HG03175 (cell line): ENCODE data around the gene STK17A.
A peak's percentile ranks its signal among the peaks of the same experiment; 100 is the strongest.
"Not testable (repeated sequence)": the region's sequence is repeated elsewhere in the genome, so short reads cannot be mapped to it uniquely, and the experiment has no call there.

Source experiments
- ATAC-seq: cut with Tn5 transposase; IDR thresholded peaks from one replicate; pipeline ENCODE4 v1.9.1; 2021; ENCODE audit warnings: mild to moderate bottlenecking, moderate library complexity; ENCODE audit not compliant: unreplicated experiment

The STK17A gene

GRCh38 chr7:43565786-43566185 is 17.1 kb upstream of the STK17A start:
- no peak for ATAC-seq

- ATAC-seq: no peak
These were observed 14.4 kb upstream of the STK17A start for GRCh38 chr7:43568529-43568928.

- peak; percentile 67 for ATAC-seq
These were observed 13.5 kb upstream of the STK17A start for GRCh38 chr7:43569424-43569823.

- ATAC-seq: no peak
These were observed 12.1 kb upstream of the STK17A start for GRCh38 chr7:43570688-43571365.

GRCh38 chr7:43572516-43573049 is 10.3 kb upstream of the STK17A start:
- no peak for ATAC-seq

GRCh38 chr7:43573832-43574231 is 9.1 kb upstream of the STK17A start:
- not testable (repeated sequence) for ATAC-seq

- ATAC-seq: no peak
These were observed 7.4 kb upstream of the STK17A start for GRCh38 chr7:43575506-43575905.

GRCh38 chr7:43576241-43576640 is 6.7 kb upstream of the STK17A start:
- no peak for ATAC-seq

GRCh38 chr7:43577485-43577951 is 5.4 kb upstream of the STK17A start:
- no peak for ATAC-seq

- peak; percentile 29 for ATAC-seq
These were observed 701 bp downstream of the STK17A start for GRCh38 chr7:43583424-43584194.

- no peak for ATAC-seq
These were observed 1.3 kb downstream of the STK17A start for GRCh38 chr7:43584195-43584586.

GRCh38 chr7:43584733-43585132 is 1.8 kb downstream of the STK17A start:
- ATAC-seq: not testable (repeated sequence)

GRCh38 chr7:43585562-43585961 is 2.7 kb downstream of the STK17A start:
- no peak for ATAC-seq

GRCh38 chr7:43586251-43586900 is 3.5 kb downstream of the STK17A start:
- ATAC-seq: no peak

- ATAC-seq: no peak
These were observed 5.7 kb downstream of the STK17A start for GRCh38 chr7:43588477-43589132.

GRCh38 chr7:43589133-43589478 is 6.2 kb downstream of the STK17A start:
- ATAC-seq: no peak

GRCh38 chr7:43589728-43590127 is 6.8 kb downstream of the STK17A start:
- ATAC-seq: no peak

GRCh38 chr7:43590862-43591557 is 8.1 kb downstream of the STK17A start:
- ATAC-seq: peak; percentile 84

- ATAC-seq: no peak
These were observed 8.8 kb downstream of the STK17A start for GRCh38 chr7:43591558-43592180.

- no peak for ATAC-seq
These were observed 9.4 kb downstream of the STK17A start for GRCh38 chr7:43592326-43592725.
